Measurements from ENCODE around the gene CCDC141. TPM values are rescaled to one million over a fixed set of nuclear protein-coding genes. Genes with fewer than 3 reads are reported as not detected.

Gene CCDC141
- total RNA-seq, 1 experiment from 2014 or later = 0.30 TPM

- no TSS peak for BruUV-seq (replicated peaks)
- Histone ChIP-seq H4K20me1 (ENCODE audit: insufficient read depth) (no peaks in the 10 kb centered on the region), H3K4me3 (replicated peaks in 1 of 2; ENCODE audit: low read depth in 1 of 2, low read length in 2 of 2) (no peak overlapping the region), H3K9me3 (ENCODE audit: control insufficient read depth in 1 of 2, insufficient read depth in 1 of 2, low read depth in 1 of 2, low read length in 2 of 2) (no peaks in the 10 kb centered on the region), H3K9me2 (ENCODE audit: insufficient read depth) (no peaks in the 10 kb centered on the region), H3K36me3 (ENCODE audit: control insufficient read depth in 1 of 2, insufficient read depth in 2 of 2, low read length in 2 of 2) (no peaks in the 10 kb centered on the region), H3K4me1 (ENCODE audit: control insufficient read depth in 1 of 2, insufficient read depth in 2 of 2, low read length in 2 of 2) (no peaks in the 10 kb centered on the region), H3K9ac (ENCODE audit: low read length) (no peak overlapping the region), H3K27ac (ENCODE audit: low read depth, low read length) (no peak overlapping the region), H3K4me2 (ENCODE audit: low read length) (no peak overlapping the region), H2AFZ (ENCODE audit: low read depth, low read length, poor library complexity, severe bottlenecking) (no peak overlapping the region), H3K27me3 (ENCODE audit: insufficient read depth, low read length) (no peaks in the 10 kb centered on the region), H3K79me2 (ENCODE audit: insufficient read depth, low read length) (no peaks in the 10 kb centered on the region)
- ATAC-seq (no peak), DNase-seq (ENCODE audit: low read depth, low spot score) (no peak)
- POLR2A ChIA-PET = no interaction called here
- CTCF ChIA-PET = no interaction called here
- intact Hi-C loops (cut with micrococcal nuclease) = no loop called here
- TF ChIP-seq ZFX (IDR thresholded peaks at IDR 0.05) = no peak
- no peak for TF ChIP-seq POLR2A (IDR thresholded peaks at IDR 0.05; ENCODE audit: borderline replicate concordance, extremely low read depth, insufficient read depth, insufficient read length)
- no peak for TF ChIP-seq CBX3 (IDR thresholded peaks at IDR 0.05; ENCODE audit: low read depth)
- RAD21 ChIA-PET (ENCODE audit: low non-redundant PET in 1 of 2, low total read pairs in 2 of 2, uncharacterized antibody in 2 of 2, unreplicated experiment in 2 of 2) = no interaction called here
These were observed 50.5 kb downstream of the CCDC141 start for GRCh38 chr2:178999476-178999875.

GRCh38 chr2:178998539-178998938, 51.4 kb downstream of the CCDC141 start:
- H3K4me3 ChIP-seq (replicated peaks in 1 of 2; ENCODE audit: low read depth in 1 of 2, low read length in 2 of 2) = no peak overlapping the region
- BruUV-seq (replicated peaks) = no TSS peak
- POLR2A ChIA-PET = no interaction called here
- CTCF ChIA-PET = no interaction called here
- RAD21 ChIA-PET (ENCODE audit: low non-redundant PET in 1 of 2, low total read pairs in 2 of 2, uncharacterized antibody in 2 of 2, unreplicated experiment in 2 of 2) = no interaction called here
- H3K27ac ChIP-seq (ENCODE audit: low read depth, low read length) = no peak overlapping the region
- no peak overlapping the region for H3K4me2 ChIP-seq (ENCODE audit: low read length)
- no peaks in the 10 kb centered on the region for H3K4me1 ChIP-seq (ENCODE audit: control insufficient read depth in 1 of 2, insufficient read depth in 2 of 2, low read length in 2 of 2)
- H3K9me3 ChIP-seq (ENCODE audit: control insufficient read depth in 1 of 2, insufficient read depth in 1 of 2, low read depth in 1 of 2, low read length in 2 of 2) = no peaks in the 10 kb centered on the region
- H3K9ac ChIP-seq (ENCODE audit: low read length) = no peak overlapping the region
- no peaks in the 10 kb centered on the region for H3K36me3 ChIP-seq (ENCODE audit: control insufficient read depth in 1 of 2, insufficient read depth in 2 of 2, low read length in 2 of 2)
- H3K27me3 ChIP-seq (ENCODE audit: insufficient read depth, low read length) = no peaks in the 10 kb centered on the region
- DNase-seq (ENCODE audit: low read depth, low spot score) = no peak
- no peaks in the 10 kb centered on the region for H4K20me1 ChIP-seq (ENCODE audit: insufficient read depth)
- no peak overlapping the region for H2AFZ ChIP-seq (ENCODE audit: low read depth, low read length, poor library complexity, severe bottlenecking)
- ATAC-seq = no peak
- intact Hi-C loops (cut with micrococcal nuclease) = no loop called here
- no peaks in the 10 kb centered on the region for H3K79me2 ChIP-seq (ENCODE audit: insufficient read depth, low read length)
- H3K9me2 ChIP-seq (ENCODE audit: insufficient read depth) = no peaks in the 10 kb centered on the region
- no peak for TF ChIP-seq REST (IDR thresholded peaks at IDR 0.05; ENCODE audit: low read depth)
- TF ChIP-seq SIN3A (IDR thresholded peaks at IDR 0.05; ENCODE audit: low read depth) = no peak
- TF ChIP-seq MAX (IDR thresholded peaks at IDR 0.05) = no peak
- no peak for TF ChIP-seq YY1 (IDR thresholded peaks at IDR 0.05; ENCODE audit: extremely low read depth, insufficient replicate concordance, low read depth, low read length)
- no peak for TF ChIP-seq ZNF274 (IDR thresholded peaks at IDR 0.05; ENCODE audit: low read depth, low read length)
- no peak for TF ChIP-seq TCF7L2 (IDR thresholded peaks at IDR 0.05; ENCODE audit: borderline replicate concordance, extremely low read depth, insufficient read depth, insufficient read length)
- TF ChIP-seq CTCF (IDR thresholded peaks at IDR 0.05 in 2 of 3, conservative IDR thresholded peaks at IDR 0.05 in 1 of 3; ENCODE audit: borderline replicate concordance in 1 of 3, insufficient read depth in 1 of 3, low read depth in 2 of 3, low read length in 2 of 3) = no peak
- no peak for TF ChIP-seq RAD21 (IDR thresholded peaks at IDR 0.05; ENCODE audit: low read depth)
- TF ChIP-seq SP1 (IDR thresholded peaks at IDR 0.05; ENCODE audit: low read depth) = no peak
- TF ChIP-seq CBX3 (IDR thresholded peaks at IDR 0.05; ENCODE audit: low read depth) = no peak
- TF ChIP-seq CEBPB (IDR thresholded peaks at IDR 0.05; ENCODE audit: low read depth) = no peak
- TF ChIP-seq FOSL1 (IDR thresholded peaks at IDR 0.05; ENCODE audit: low read depth) = no peak
- TF ChIP-seq POLR2A (IDR thresholded peaks at IDR 0.05; ENCODE audit: borderline replicate concordance, extremely low read depth, insufficient read depth, insufficient read length) = no peak
- no peak for TF ChIP-seq JUND (IDR thresholded peaks at IDR 0.05)
- no peak for TF ChIP-seq ELF1 (IDR thresholded peaks at IDR 0.05; ENCODE audit: borderline replicate concordance, low read depth)
- no peak for TF ChIP-seq SRF (IDR thresholded peaks at IDR 0.05; ENCODE audit: low read depth)
- TF ChIP-seq POLR2AphosphoS5 (IDR thresholded peaks at IDR 0.05; ENCODE audit: low read depth, low read length) = no peak

All from HCT116 (cell line).